WERI-Rb-1 (cell line): ENCODE measurements around the gene ARHGAP10.

Source experiments
- DNase-seq: peaks from one replicate; pipeline ENCODE4 v3.0.0-alpha.2; 2020
- H3K27ac ChIP-seq: fragments of 250-450 bp; sonication (Bioruptor Pico); 2 replicates; pipeline ENCODE4 v1.5.1; 2020; ENCODE audit warnings: mild to moderate bottlenecking, moderate library complexity
- H3K27me3 ChIP-seq: fragments of 250-450 bp; sonication (Bioruptor Pico); 2 replicates; pipeline ENCODE4 v1.5.1; 2021; ENCODE audit warnings: mild to moderate bottlenecking, low read depth, moderate library complexity; ENCODE audit not compliant: insufficient read depth, severe bottlenecking
- H3K36me3 ChIP-seq: fragments of 250-450 bp; sonication (Bioruptor Pico); 2 replicates; pipeline ENCODE4 v1.5.1; 2020; ENCODE audit warnings: mild to moderate bottlenecking, moderate library complexity
- H3K4me3 ChIP-seq: 2 replicates; pipeline ENCODE4 v1.5.1; 2011; ENCODE audit warnings: low read depth, mild to moderate bottlenecking, control low read depth, low read length
- H3K9me3 ChIP-seq: fragments of 250-450 bp; sonication (Bioruptor Pico); 2 replicates; pipeline ENCODE4 v1.5.1; 2021; ENCODE audit warnings: mild to moderate bottlenecking, moderate library complexity; ENCODE audit not compliant: severe bottlenecking
- CTCF ChIP-seq: IDR thresholded peaks from 2 replicates; pipeline ENCODE4 v1.5.1; 2011; ENCODE audit warnings: low read depth, mild to moderate bottlenecking, control low read depth, inconsistent platforms, low read length

ARHGAP10 gene

GRCh38 chr4:147955827-147956558, 224.1 kb downstream of the ARHGAP10 start:
- Histone ChIP-seq H3K27me3 (no peaks in the 10 kb centered on the region), H3K9me3 (no peaks in the 10 kb centered on the region), H3K4me3 (no peak overlapping the region), H3K36me3 (peaks cover 25% of the 10 kb centered on the region), H3K27ac (no peak overlapping the region)
- no peak for TF ChIP-seq CTCF
- DNase-seq: no peak

DNA sequence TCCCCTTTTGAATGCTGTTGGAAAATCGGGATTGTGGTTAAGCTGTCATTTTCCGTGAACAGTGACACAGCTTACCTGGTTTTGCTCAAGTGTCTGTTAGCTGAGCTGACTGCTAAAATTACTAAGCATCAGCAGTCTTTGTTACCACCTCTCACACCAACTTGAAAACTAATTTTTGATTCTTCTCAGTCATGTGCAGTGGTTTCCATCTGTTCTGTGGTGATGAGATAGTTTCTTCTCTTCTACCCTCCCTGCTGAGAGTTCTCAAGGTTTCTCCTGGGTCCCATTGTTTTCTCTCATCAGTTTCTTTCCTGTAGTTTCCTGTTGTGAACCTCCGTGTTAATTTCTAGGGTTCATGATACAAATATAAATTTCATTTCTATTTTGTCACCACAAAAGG, 225.6 kb downstream of the ARHGAP10 start:
- no peak for TF ChIP-seq CTCF
- Histone ChIP-seq H3K9me3 (no peaks in the 10 kb centered on the region), H3K36me3 (peaks cover 17% of the 10 kb centered on the region), H3K27me3 (no peaks in the 10 kb centered on the region), H3K27ac (no peak overlapping the region), H3K4me3 (no peak overlapping the region)
- DNase-seq: no peak

- Histone ChIP-seq H3K36me3 (peaks cover 17% of the 10 kb centered on the region), H3K27me3 (no peaks in the 10 kb centered on the region), H3K27ac (no peak overlapping the region), H3K9me3 (no peaks in the 10 kb centered on the region), H3K4me3 (no peak overlapping the region)
- no peak for TF ChIP-seq CTCF
- no peak for DNase-seq
These were observed 226.2 kb downstream of the ARHGAP10 start for GRCh38 chr4:147958057-147958456.

GRCh38 chr4:147958489-147959065, 226.7 kb downstream of the ARHGAP10 start:
- no peak for DNase-seq
- no peak for TF ChIP-seq CTCF
- Histone ChIP-seq H3K9me3 (no peaks in the 10 kb centered on the region), H3K4me3 (no peak overlapping the region), H3K36me3 (peaks cover 14% of the 10 kb centered on the region), H3K27me3 (no peaks in the 10 kb centered on the region), H3K27ac (no peak overlapping the region)

- DNase-seq: no peak
- no peak for TF ChIP-seq CTCF
- Histone ChIP-seq H3K36me3 (peaks cover 12% of the 10 kb centered on the region), H3K9me3 (no peaks in the 10 kb centered on the region), H3K27me3 (no peaks in the 10 kb centered on the region), H3K4me3 (no peak overlapping the region), H3K27ac (no peak overlapping the region)
These were observed 229.1 kb downstream of the ARHGAP10 start for GRCh38 chr4:147960971-147961370.
